Neuronal stem cell (in vitro differentiated cells): ENCODE data around the gene POP5.

Source experiments
- DNase-seq: peaks from one replicate; pipeline ENCODE4 v3.0.0-alpha.2; 2013; ENCODE audit warnings: low spot score
- H2AFZ ChIP-seq: one replicate; pipeline ENCODE4 v1.6.1; 2013; ENCODE audit warnings: mild to moderate bottlenecking, low read length, inconsistent platforms
- H2AK5ac ChIP-seq: 2 replicates; pipeline ENCODE4 v1.6.1; 2013; ENCODE audit warnings: low read depth, mild to moderate bottlenecking, inconsistent platforms, low read length, moderate library complexity, mixed read lengths
- H2BK120ac ChIP-seq: 2 replicates; pipeline ENCODE4 v1.6.1; 2013; ENCODE audit warnings: low read depth, mild to moderate bottlenecking, inconsistent platforms, low read length, moderate library complexity, mixed read lengths
- H2BK12ac ChIP-seq: one replicate; pipeline ENCODE4 v1.6.1; 2013; ENCODE audit warnings: low read length, inconsistent platforms
- H2BK15ac ChIP-seq: 2 replicates; pipeline ENCODE4 v1.6.1; 2013; ENCODE audit warnings: mild to moderate bottlenecking, low read length, inconsistent platforms, mixed read lengths
- H2BK5ac ChIP-seq: one replicate; pipeline ENCODE4 v1.6.1; 2013; ENCODE audit warnings: inconsistent platforms, mild to moderate bottlenecking, low read length, moderate library complexity
- H3K14ac ChIP-seq: one replicate; pipeline ENCODE4 v1.6.1; 2013; ENCODE audit warnings: low read length, inconsistent platforms
- H3K18ac ChIP-seq: 2 replicates; pipeline ENCODE4 v1.6.1; 2013; ENCODE audit warnings: low read length, inconsistent platforms
- H3K23ac ChIP-seq: 2 replicates; pipeline ENCODE4 v1.6.1; 2013; ENCODE audit warnings: low read depth, mild to moderate bottlenecking, mixed read lengths, low read length, inconsistent platforms; ENCODE audit not compliant: poor library complexity
- H3K27ac ChIP-seq: replicated peaks from 3 replicates; pipeline ENCODE4 v1.5.1; 2013; ENCODE audit warnings: low read length, inconsistent platforms
- H3K27me3 ChIP-seq, 3 experiments: 2 replicates each; pipeline ENCODE4 v1.6.1; 2013; ENCODE audit warnings: low read length in 3 of 3, mild to moderate bottlenecking in 2 of 3, inconsistent platforms in 1 of 3, low read depth in 1 of 3, mixed read lengths in 1 of 3, moderate library complexity in 1 of 3; ENCODE audit not compliant: control insufficient read depth in 3 of 3, insufficient read depth in 3 of 3
- H3K36me3 ChIP-seq, 2 donors: replicated peaks in 1 of 2; 2 replicates each; pipeline ENCODE4 v1.6.1; 2013; ENCODE audit warnings: low read length in 2 of 2; ENCODE audit not compliant: control insufficient read depth in 2 of 2, insufficient read depth in 2 of 2
- H3K4ac ChIP-seq: 2 replicates; pipeline ENCODE4 v1.6.1; 2013; ENCODE audit warnings: inconsistent platforms, mild to moderate bottlenecking, low read length, moderate library complexity
- H3K4me1 ChIP-seq, 2 donors: 1 replicate in 1 of 2; 2 replicates in 1 of 2; pipeline ENCODE4 v1.6.1; 2013; ENCODE audit warnings: low read length in 2 of 2, low read depth in 1 of 2; ENCODE audit not compliant: control insufficient read depth in 2 of 2, insufficient read depth in 1 of 2
- H3K4me2 ChIP-seq: one replicate; pipeline ENCODE4 v1.6.1; 2013; ENCODE audit warnings: mild to moderate bottlenecking, low read length, inconsistent platforms; ENCODE audit not compliant: insufficient read depth, poor library complexity, severe bottlenecking
- H3K4me3 ChIP-seq, 2 donors: 2 replicates each; pipeline ENCODE4 v1.5.1; 2013; ENCODE audit warnings: low read length in 2 of 2, mild to moderate bottlenecking in 2 of 2, inconsistent platforms in 1 of 2, moderate library complexity in 1 of 2
- H3K79me1 ChIP-seq: one replicate; pipeline ENCODE4 v1.6.1; 2013; ENCODE audit warnings: low read depth, mild to moderate bottlenecking, inconsistent platforms, low read length, moderate library complexity
- H3K9ac ChIP-seq: one replicate; pipeline ENCODE4 v1.6.1; 2013; ENCODE audit warnings: mild to moderate bottlenecking, low read depth, low read length, inconsistent platforms; ENCODE audit not compliant: poor library complexity
- H3K9me3 ChIP-seq, 2 donors: replicated peaks in 1 of 2; 2 replicates each; pipeline versions ENCODE3 to v1.6.1; 2013; ENCODE audit warnings: low read length in 2 of 2, mild to moderate bottlenecking in 2 of 2, inconsistent platforms in 1 of 2, low read depth in 1 of 2, mixed read lengths in 1 of 2, moderate library complexity in 1 of 2; ENCODE audit not compliant: control insufficient read depth in 2 of 2, insufficient read depth in 1 of 2
- H4K8ac ChIP-seq: one replicate; pipeline ENCODE4 v1.6.1; 2013; ENCODE audit warnings: low read depth, mild to moderate bottlenecking, inconsistent platforms, low read length, moderate library complexity
- H4K91ac ChIP-seq: one replicate; pipeline ENCODE4 v1.6.1; 2013; ENCODE audit warnings: low read length, low read depth, mild to moderate bottlenecking, inconsistent platforms; ENCODE audit not compliant: poor library complexity
- WGBS, 2 donors: extraction: QIAGEN DNeasy Blood & Tissue Kit; methylation state at CpG; one replicate each; pipeline ENCODE4 v1.1.7; 2013; ENCODE audit warnings: missing lambda C conversion rate in 2 of 2, mixed read lengths in 1 of 2; ENCODE audit not compliant: insufficient read length in 2 of 2, insufficient replicate concordance in 1 of 2; ENCODE audit errors: extremely low coverage in 2 of 2; 5-methylcytosine and 5-hydroxymethylcytosine counted together

Gene POP5

GRCh38 chr12:120562906-120563305, 18.3 kb downstream of the POP5 start:
- H3K4me3 ChIP-seq: no peak overlapping the region
- no CpG with 5 or more reads among the region's 8 CpGs for WGBS, 2 donors
- no peak overlapping the region for H3K23ac ChIP-seq
- no peak overlapping the region for H3K18ac ChIP-seq
- H3K79me1 ChIP-seq: no peaks in the 10 kb centered on the region
- no peak for DNase-seq
- H2BK12ac ChIP-seq: no peak overlapping the region
- no peak overlapping the region for H2BK120ac ChIP-seq
- H3K4ac ChIP-seq: no peak overlapping the region
- no peak overlapping the region for H2BK5ac ChIP-seq
- H3K4me1 ChIP-seq: no peaks in the 10 kb centered on the region
- H2AK5ac ChIP-seq: no peak overlapping the region
- no peak overlapping the region for H3K14ac ChIP-seq
- H3K9ac ChIP-seq: no peak overlapping the region
- no peaks in the 10 kb centered on the region for H3K9me3 ChIP-seq
- no peaks in the 10 kb centered on the region for H3K27me3 ChIP-seq
- no peak overlapping the region for H2BK15ac ChIP-seq
- H3K27ac ChIP-seq: no peak overlapping the region
- no peak overlapping the region for H2AFZ ChIP-seq
- H3K4me2 ChIP-seq: no peak overlapping the region
- H4K91ac ChIP-seq: no peak overlapping the region
- H3K36me3 ChIP-seq: peaks cover 38 to 96% of the 10 kb centered on the region in 2 donors
- no peak overlapping the region for H4K8ac ChIP-seq

GRCh38 chr12:120557589-120557988, 23.6 kb downstream of the POP5 start:
- H3K9ac ChIP-seq: no peak overlapping the region
- no peak overlapping the region for H2BK15ac ChIP-seq
- H3K27me3 ChIP-seq: no peaks in the 10 kb centered on the region
- no peak overlapping the region for H3K14ac ChIP-seq
- H2BK12ac ChIP-seq: no peak overlapping the region
- H2BK5ac ChIP-seq: no peak overlapping the region
- no peaks in the 10 kb centered on the region for H3K4me1 ChIP-seq
- no peaks in the 10 kb centered on the region for H3K79me1 ChIP-seq
- no peak overlapping the region for H3K4me3 ChIP-seq
- H2AFZ ChIP-seq: no peak overlapping the region
- no peak overlapping the region for H2BK120ac ChIP-seq
- no peak overlapping the region for H3K4ac ChIP-seq
- no peak for DNase-seq
- H4K91ac ChIP-seq: no peak overlapping the region
- no peak overlapping the region for H4K8ac ChIP-seq
- no peaks in the 10 kb centered on the region for H3K9me3 ChIP-seq
- H3K4me2 ChIP-seq: no peak overlapping the region
- H3K23ac ChIP-seq: no peak overlapping the region
- no CpG with 5 or more reads among the region's 2 CpGs for WGBS, 2 donors
- no peak overlapping the region for H2AK5ac ChIP-seq
- peaks cover 24 to 85% of the 10 kb centered on the region in 2 donors for H3K36me3 ChIP-seq
- H3K18ac ChIP-seq: no peak overlapping the region
- H3K27ac ChIP-seq: no peak overlapping the region

DNA sequence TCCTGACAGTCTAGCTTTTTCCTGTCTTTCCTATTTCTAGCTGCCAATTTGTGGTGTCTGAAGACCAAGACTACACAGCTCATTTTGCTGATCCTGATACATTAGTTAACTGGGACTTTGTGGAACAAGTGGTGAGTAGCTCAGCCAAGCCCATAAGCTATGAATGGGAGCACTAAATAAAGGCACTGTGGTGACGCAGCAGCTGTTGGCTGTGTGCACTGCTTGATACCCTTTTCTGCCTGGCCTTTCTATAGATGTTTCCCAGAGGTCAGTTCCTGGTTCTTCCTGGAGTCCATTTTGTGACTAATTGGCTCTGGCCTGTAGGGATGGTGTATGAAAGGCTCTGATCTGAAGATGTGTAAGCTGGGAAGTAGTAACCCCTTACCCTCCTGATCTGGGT, 26.5 kb downstream of the POP5 start:
- no CpG with 5 or more reads among the region's 1 CpG for WGBS, 2 donors
- no peak overlapping the region for H3K14ac ChIP-seq
- H3K27me3 ChIP-seq: no peaks in the 10 kb centered on the region
- no peak overlapping the region for H2BK5ac ChIP-seq
- H3K4me3 ChIP-seq: no peak overlapping the region
- no peak overlapping the region for H4K91ac ChIP-seq
- H3K27ac ChIP-seq: no peak overlapping the region
- no peak overlapping the region for H4K8ac ChIP-seq
- no peak overlapping the region for H2AFZ ChIP-seq
- no peak overlapping the region for H3K4ac ChIP-seq
- H2AK5ac ChIP-seq: no peak overlapping the region
- H2BK15ac ChIP-seq: no peak overlapping the region
- H3K79me1 ChIP-seq: peaks cover 1% of the 10 kb centered on the region
- H3K18ac ChIP-seq: no peak overlapping the region
- H3K9me3 ChIP-seq: no peaks in the 10 kb centered on the region
- no peak for DNase-seq
- H3K36me3 ChIP-seq: peaks cover 23 to 79% of the 10 kb centered on the region in 2 donors
- H3K9ac ChIP-seq: no peak overlapping the region
- H2BK120ac ChIP-seq: no peak overlapping the region
- H2BK12ac ChIP-seq: no peak overlapping the region
- no peak overlapping the region for H3K4me2 ChIP-seq
- H3K23ac ChIP-seq: no peak overlapping the region
- no peaks in the 10 kb centered on the region for H3K4me1 ChIP-seq

DNA sequence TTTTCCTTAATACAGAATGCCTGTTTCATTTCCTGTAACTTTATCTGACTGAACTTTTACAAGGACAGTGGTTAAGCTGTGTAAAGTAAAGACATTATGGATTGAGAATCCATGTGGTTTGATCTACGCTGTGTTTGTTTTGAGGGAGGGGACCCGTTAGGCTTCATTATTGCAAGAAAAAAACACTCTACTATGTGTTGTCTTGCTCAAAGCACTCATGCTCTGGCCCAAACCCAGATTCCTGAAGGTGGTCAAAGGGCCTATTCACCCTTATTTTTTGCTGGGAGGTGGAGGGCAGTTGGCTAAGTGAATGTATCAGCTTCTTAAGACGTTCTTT, 35.2 kb downstream of the POP5 start:
- H3K9me3 ChIP-seq: no peaks in the 10 kb centered on the region
- H3K18ac ChIP-seq: no peak overlapping the region
- H3K23ac ChIP-seq: no peak overlapping the region
- WGBS, 2 donors: no CpG with 5 or more reads among the region's 3 CpGs
- H3K27me3 ChIP-seq: no peaks in the 10 kb centered on the region
- no peak overlapping the region for H4K91ac ChIP-seq
- no peak overlapping the region for H3K4ac ChIP-seq
- H3K36me3 ChIP-seq: peaks cover 20 to 78% of the 10 kb centered on the region in 2 donors
- peaks cover 4% of the 10 kb centered on the region for H3K79me1 ChIP-seq
- no peak overlapping the region for H3K27ac ChIP-seq
- DNase-seq: no peak
- no peaks in the 10 kb centered on the region for H3K4me1 ChIP-seq
- H2BK15ac ChIP-seq: no peak overlapping the region
- H4K8ac ChIP-seq: no peak overlapping the region
- H3K9ac ChIP-seq: no peak overlapping the region
- no peak overlapping the region for H2AFZ ChIP-seq
- H2AK5ac ChIP-seq: no peak overlapping the region
- H3K4me3 ChIP-seq: no peak overlapping the region
- no peak overlapping the region for H2BK12ac ChIP-seq
- H2BK120ac ChIP-seq: no peak overlapping the region
- H3K4me2 ChIP-seq: no peak overlapping the region
- no peak overlapping the region for H2BK5ac ChIP-seq
- H3K14ac ChIP-seq: no peak overlapping the region
